ENCODE results near the gene CCDC137.
A peak's percentile ranks its signal among the peaks of the same experiment; 100 is the strongest.
"Not testable (repeated sequence)": the region's sequence is repeated elsewhere in the genome, so short reads cannot be mapped to it uniquely, and the experiment has no call there.

Gene CCDC137

DNA sequence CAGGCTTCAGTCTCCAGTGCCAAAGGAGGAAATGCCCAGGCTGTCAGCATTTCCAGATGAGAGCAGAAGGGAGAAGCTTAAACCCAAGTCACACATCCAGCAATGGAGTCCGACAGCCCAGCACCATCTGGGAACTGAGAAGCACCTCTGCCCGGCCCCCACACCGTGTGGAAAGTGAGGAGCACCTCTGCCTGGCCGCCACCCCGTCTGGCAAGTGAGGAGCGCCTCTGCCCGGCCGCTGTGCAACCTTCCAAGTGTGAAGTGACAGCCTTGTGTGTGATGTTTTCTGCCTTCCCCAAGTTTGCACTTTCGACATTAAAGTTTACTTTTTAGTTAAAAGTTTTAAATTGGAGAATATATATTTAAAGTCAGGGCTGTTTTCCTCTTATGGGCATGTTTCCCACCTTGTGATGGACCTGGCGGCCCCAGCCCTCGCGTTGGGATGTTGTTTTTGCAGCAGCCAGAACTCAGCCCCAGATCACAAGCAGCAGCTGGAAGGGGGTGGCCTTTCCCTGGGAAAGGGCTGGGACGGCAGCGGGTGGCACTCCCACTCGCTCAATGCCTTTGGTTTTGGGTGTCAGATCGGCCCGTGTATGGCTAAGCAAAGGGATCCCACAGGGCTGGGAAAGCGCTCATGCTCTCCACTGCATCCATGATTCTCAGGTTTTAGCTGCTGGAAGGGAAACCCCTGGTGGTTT is 7.2 kb downstream of the CCDC137 start:
- Histone ChIP-seq H3K9me2 (replicated peaks; ENCODE audit: insufficient read depth, low read length) (no peaks in the 10 kb centered on the region), H3K79me2 (ENCODE audit: low read length) (0 out of 2 replicates have a peak, but pooled peaks cover 8% of the 10 kb centered on the region), H2AFZ (ENCODE audit: low read length) (no peak overlapping the region), H3K4me3 (ENCODE audit: low read length) (no peak overlapping the region), H3K9me3 (replicated peaks; ENCODE audit: insufficient read depth, low read length) (no peaks in the 10 kb centered on the region), H4K20me1 (ENCODE audit: insufficient read depth, low read length) (no peaks in the 10 kb centered on the region), H3K4me2 (ENCODE audit: low read depth, low read length) (no peak overlapping the region), H3K4me1 (ENCODE audit: low read length) (no peaks in the 10 kb centered on the region), H3K27ac (ENCODE audit: low read length) (no peak overlapping the region), H3K9ac (ENCODE audit: low read length) (no peak overlapping the region), H3K36me3 (replicated peaks; ENCODE audit: insufficient read depth, low read length) (no peaks in the 10 kb centered on the region), H3F3A (ENCODE audit: insufficient read depth, low read length) (0 out of 2 replicates have a peak, but pooled peaks cover 4% of the 10 kb centered on the region), H3K27me3 (replicated peaks; ENCODE audit: insufficient read depth, low read length) (no peaks in the 10 kb centered on the region)
- DNase-seq: no peak
- TF ChIP-seq, protein P1, sequence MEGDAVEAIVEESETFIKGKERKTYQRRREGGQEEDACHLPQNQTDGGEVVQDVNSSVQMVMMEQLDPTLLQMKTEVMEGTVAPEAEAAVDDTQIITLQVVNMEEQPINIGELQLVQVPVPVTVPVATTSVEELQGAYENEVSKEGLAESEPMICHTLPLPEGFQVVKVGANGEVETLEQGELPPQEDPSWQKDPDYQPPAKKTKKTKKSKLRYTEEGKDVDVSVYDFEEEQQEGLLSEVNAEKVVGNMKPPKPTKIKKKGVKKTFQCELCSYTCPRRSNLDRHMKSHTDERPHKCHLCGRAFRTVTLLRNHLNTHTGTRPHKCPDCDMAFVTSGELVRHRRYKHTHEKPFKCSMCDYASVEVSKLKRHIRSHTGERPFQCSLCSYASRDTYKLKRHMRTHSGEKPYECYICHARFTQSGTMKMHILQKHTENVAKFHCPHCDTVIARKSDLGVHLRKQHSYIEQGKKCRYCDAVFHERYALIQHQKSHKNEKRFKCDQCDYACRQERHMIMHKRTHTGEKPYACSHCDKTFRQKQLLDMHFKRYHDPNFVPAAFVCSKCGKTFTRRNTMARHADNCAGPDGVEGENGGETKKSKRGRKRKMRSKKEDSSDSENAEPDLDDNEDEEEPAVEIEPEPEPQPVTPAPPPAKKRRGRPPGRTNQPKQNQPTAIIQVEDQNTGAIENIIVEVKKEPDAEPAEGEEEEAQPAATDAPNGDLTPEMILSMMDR (IDR thresholded peaks at IDR 0.05; ENCODE audit: low read length): no peak
- no peak for TF ChIP-seq EZH2 (optimal IDR thresholded peaks at IDR 0.05; ENCODE audit: low read depth, low read length)
- TF ChIP-seq EZH2phosphoT487 (IDR thresholded peaks at IDR 0.05; ENCODE audit: low read length): no peak

GRCh38 chr17:81675515-81676221 is 9.1 kb downstream of the CCDC137 start:
- TF ChIP-seq, protein P1 (IDR thresholded peaks at IDR 0.05; ENCODE audit: low read length): peak; percentile 38
- H3K27ac ChIP-seq (ENCODE audit: low read length): not testable (repeated sequence)

DNA sequence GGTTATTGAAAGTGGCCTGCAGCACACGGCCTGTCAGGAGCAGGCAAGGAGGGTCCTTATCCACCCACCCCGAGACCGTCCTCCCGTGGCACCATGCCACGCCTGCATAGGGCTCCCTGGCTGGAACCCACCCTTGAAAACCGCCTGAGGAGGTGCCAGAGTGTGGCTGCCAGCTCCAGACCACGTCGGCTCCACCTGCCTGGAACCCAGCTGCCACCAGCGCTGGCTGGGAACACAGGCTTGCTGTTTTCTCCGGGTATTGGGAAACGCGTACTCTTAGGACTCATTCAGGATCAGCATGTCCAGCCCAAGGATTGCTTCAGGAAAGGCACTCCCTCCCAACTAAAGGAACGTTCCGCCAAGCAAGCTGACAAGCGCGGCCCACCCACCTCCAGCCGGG is 10.4 kb downstream of the CCDC137 start:
- H3K79me2 ChIP-seq (ENCODE audit: low read length): peaks cover 3% of the 10 kb centered on the region
- H3K9ac ChIP-seq (ENCODE audit: low read length): no peak overlapping the region
- DNase-seq: no peak
- no peaks in the 10 kb centered on the region for H3K27me3 ChIP-seq (replicated peaks; ENCODE audit: insufficient read depth, low read length)
- H3K36me3 ChIP-seq (replicated peaks; ENCODE audit: insufficient read depth, low read length): no peaks in the 10 kb centered on the region
- no peak overlapping the region for H3K27ac ChIP-seq (ENCODE audit: low read length)
- H3K4me1 ChIP-seq (ENCODE audit: low read length): no peaks in the 10 kb centered on the region
- no peak overlapping the region for H3K4me2 ChIP-seq (ENCODE audit: low read depth, low read length)
- TF ChIP-seq, protein P1 (IDR thresholded peaks at IDR 0.05; ENCODE audit: low read length): no peak
- TF ChIP-seq EZH2phosphoT487 (IDR thresholded peaks at IDR 0.05; ENCODE audit: low read length): no peak
- no peak for TF ChIP-seq EZH2 (optimal IDR thresholded peaks at IDR 0.05; ENCODE audit: low read depth, low read length)
- no peak overlapping the region for H3K4me3 ChIP-seq (ENCODE audit: low read length)
- no peaks in the 10 kb centered on the region for H3K9me3 ChIP-seq (replicated peaks; ENCODE audit: insufficient read depth, low read length)
- no peaks in the 10 kb centered on the region for H3K9me2 ChIP-seq (replicated peaks; ENCODE audit: insufficient read depth, low read length)
- no peak overlapping the region for H2AFZ ChIP-seq (ENCODE audit: low read length)
- 0 out of 2 replicates have a peak, but pooled peaks cover 4% of the 10 kb centered on the region for H3F3A ChIP-seq (ENCODE audit: insufficient read depth, low read length)
- H4K20me1 ChIP-seq (ENCODE audit: insufficient read depth, low read length): no peaks in the 10 kb centered on the region

More at GRCh38 chr17:81675515-81676221, 9.1 kb downstream of the CCDC137 start:
- not testable (repeated sequence) for H4K20me1 ChIP-seq (ENCODE audit: insufficient read depth, low read length); H3K9me3 ChIP-seq (replicated peaks; ENCODE audit: insufficient read depth, low read length); H3K9ac ChIP-seq (ENCODE audit: low read length); H3K4me3 ChIP-seq (ENCODE audit: low read length); H3K9me2 ChIP-seq (replicated peaks; ENCODE audit: insufficient read depth, low read length); DNase-seq; H3K79me2 ChIP-seq (ENCODE audit: low read length); H3K4me2 ChIP-seq (ENCODE audit: low read depth, low read length); H3K27me3 ChIP-seq (replicated peaks; ENCODE audit: insufficient read depth, low read length); H3F3A ChIP-seq (ENCODE audit: insufficient read depth, low read length); H3K4me1 ChIP-seq (ENCODE audit: low read length); H3K36me3 ChIP-seq (replicated peaks; ENCODE audit: insufficient read depth, low read length); H2AFZ ChIP-seq (ENCODE audit: low read length)
